ENCODE data around the gene SPDYE2.
"Not testable (repeated sequence)": the region's sequence is repeated elsewhere in the genome, so short reads cannot be mapped to it uniquely, and the experiment has no call there.

Gene SPDYE2

DNA sequence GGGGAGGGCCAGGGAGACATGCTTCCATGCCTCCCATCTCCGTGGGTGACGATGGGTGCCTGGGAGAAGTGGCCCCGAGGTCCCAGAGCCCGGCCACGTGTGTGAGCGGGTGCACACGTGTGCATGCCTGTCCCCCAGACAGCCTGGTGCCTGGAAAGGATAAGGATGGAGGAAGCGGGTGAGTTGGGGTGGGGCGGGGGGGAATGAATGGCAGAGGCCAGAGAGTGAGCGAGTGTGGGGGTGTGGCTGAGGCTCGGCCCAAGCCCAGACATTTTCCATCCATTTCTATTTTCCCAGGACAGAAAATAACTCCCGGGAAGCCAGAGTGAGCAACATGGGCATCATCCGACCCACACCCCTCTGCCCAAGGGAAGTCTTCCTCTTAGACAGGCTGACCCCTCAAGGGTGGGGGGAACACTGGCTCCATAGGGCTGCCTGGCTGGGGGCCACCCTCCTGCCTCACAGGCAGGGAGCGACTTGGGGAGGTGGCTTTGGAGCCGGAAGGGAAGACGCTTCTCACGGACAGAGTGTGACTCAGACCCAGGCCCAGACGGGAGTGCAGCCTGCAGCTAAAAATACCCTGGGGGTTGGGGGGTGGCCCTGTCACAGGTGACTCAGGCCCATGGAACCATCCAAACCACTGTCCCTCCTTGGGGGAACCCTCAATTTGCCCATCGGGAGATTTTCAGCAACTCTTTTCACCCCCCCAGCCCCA, 53.6 kb downstream of the SPDYE2 start:
- DNase-seq, ATAC-seq: not testable (repeated sequence)

DNA sequence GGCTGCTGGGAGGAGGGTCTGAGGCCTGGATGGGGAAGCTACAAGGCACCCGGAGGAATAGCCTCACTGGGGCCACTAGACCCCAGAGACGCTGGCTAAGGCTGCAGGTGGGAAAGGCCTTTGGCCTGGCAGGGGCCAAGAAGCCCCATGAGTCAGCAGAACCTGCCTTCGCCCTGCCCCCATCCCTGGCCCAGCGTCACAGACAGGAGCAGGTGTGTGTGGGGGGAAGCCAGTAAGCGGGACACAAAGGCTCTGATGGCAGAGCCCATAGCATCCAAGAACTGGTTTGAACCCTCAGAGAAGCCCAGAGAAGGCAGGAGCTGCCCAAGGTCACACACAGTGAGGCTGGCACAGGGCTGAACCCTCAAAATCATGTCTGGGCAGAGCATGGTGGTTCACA, 55.8 kb downstream of the SPDYE2 start:
- ATAC-seq, result not testable (repeated sequence)

DNA sequence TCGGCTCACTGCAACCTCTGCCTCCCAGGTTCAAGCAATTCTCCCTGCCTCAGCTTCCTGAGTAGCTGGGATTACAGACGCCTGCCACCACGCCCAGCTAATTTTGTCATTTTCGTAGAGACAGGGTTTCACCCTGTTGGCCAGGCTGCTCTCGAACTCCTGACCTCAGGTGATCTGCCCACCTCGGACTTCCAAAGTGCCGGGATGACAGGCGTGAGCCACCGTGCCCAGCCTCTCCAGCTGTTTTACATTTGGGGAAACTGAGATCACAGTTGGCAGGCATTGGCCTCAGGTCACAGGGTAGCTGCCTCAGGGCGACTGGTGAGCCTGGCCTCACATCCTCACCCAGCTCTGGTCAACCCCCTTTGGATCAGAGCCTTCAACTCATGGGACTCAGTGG, 58.7 kb downstream of the SPDYE2 start:
- ATAC-seq, DNase-seq: not testable (repeated sequence)

More for the DNA sequence above, 55.8 kb downstream of the SPDYE2 start:
- DNase-seq, result not testable (repeated sequence)

DNA sequence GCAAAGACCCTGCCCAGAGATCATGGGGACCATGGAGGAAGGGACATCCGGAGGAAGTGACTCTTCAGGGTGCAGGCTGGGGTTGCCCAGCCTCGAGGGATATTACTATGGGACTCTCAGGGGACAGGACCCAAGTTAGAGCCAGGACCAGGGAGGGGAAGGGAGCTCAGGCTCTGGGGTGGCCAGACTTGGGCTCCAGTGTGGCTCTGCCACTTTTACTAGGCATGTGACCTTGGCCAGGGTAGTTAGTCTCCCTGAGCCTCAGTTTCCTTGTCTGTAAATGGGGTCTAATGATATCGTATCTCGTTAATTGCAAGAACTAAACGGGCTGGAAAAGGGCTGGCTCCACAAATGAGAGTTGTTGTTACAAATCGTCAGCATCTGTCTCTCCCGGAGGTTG, 59.4 kb downstream of the SPDYE2 start:
- DNase-seq, ATAC-seq: not testable (repeated sequence)

DNA sequence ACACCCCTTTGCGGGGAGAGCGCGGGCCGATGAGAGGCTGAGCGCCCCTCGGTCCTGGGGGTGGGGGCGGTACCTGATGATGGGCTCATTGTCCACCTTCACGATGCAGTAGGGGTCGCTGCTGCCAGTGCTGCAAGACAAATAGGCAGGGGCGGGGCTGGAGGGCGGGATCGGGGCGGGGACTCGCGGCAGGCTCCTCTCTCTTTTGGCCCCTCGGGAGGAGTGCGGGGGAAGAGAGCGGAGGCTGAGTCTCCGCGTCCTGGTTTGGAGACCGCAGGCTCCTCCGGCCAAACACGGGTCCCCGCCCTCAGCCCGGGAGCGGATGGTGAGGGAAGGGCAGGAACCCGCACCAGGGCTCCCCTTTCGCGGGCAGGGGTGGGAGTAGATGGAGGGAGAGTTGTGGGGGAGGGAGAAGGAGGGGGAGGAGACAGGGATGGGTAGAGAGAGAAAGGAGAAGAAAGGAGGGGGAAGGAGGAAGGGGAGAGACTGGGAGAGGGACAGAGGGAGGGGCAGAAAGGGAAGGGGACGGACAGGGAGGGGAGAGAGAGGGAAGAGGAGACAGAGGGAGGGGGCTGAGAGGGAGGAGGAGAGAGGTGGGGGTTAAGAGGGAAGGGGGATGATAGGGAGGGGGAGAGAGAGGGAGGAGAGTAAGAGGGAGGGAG, 60.1 kb downstream of the SPDYE2 start:
- ATAC-seq, result peak; percentile 48
- not testable (repeated sequence) for DNase-seq

DNA sequence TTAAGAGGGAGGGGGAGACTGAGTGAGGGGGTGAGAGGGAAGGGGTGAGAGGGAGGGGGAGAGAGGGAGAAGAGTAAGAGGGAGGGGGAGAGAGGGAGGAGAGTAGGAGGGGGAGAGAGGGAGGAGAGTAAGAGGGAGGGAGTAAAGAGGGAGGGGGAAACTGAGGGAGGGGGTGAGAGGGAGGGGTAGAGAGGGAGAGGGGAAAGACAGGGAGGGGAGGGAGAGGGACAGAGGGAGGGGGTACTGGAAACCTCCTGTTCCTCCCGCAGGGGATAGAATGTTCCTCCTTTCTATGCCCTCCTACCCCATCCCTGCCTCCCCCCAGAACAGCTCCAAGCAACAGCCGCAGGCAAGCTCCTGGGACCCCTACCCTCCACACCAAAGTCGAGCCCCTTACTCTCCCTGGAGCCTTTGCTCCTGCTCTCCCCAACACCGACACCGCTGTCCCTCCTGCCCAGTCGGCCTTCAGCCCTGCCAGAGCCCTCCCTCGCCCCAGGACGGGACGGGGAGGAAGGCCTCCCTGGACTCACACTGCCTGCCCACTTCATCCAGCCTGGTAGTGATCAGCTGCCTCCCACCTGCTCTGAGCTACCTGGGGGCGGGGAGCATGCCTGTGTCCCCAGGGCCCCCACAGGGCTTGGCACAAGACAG, 60.8 kb downstream of the SPDYE2 start:
- not testable (repeated sequence) for DNase-seq, ATAC-seq

Data from stimulated activated naive CD8-positive, alpha-beta T cell treated with anti-CD3 and anti-CD28 coated beads, Interleukin-15, Interleukin-2, amounts not matched to agents 100 U/mL and 50 U/mL, for 24 hours (primary cell).